Measurements from ENCODE around the gene DSCAM. TPM values are rescaled to one million over a fixed set of nuclear protein-coding genes. Genes with fewer than 3 reads are reported as not detected.

Gene DSCAM
- total RNA-seq, 1 experiment from 2014 or later = not detected

DNA sequence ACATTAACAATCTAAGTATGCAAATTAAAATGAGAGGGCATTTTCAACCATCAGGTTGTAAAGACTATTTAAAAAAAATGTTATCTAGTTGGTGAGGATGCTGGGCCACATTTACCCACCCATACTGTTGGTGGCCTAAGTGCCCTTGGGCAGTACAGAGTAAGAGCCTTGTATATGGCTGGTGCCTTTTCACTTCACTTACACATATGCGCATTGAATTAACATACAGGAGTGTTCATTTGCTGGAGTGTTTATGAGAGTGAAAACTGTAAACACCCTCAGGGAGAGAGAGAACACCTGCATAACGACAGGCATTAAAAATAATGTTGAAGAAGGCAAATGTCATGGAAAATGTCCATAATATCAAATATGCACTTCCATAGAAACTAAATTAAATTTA lies 552.6 kb downstream of the DSCAM start:
- H3K4me2 ChIP-seq (ENCODE audit: low read length) = no peak overlapping the region
- H3K27me3 ChIP-seq (ENCODE audit: insufficient read depth, low read length) = no peaks in the 10 kb centered on the region
- DNase-seq (ENCODE audit: low read depth, low spot score) (no peak), ATAC-seq (no peak)
- H3K9ac ChIP-seq (ENCODE audit: low read length) = no peak overlapping the region
- H3K4me1 ChIP-seq (ENCODE audit: control insufficient read depth in 1 of 2, insufficient read depth in 2 of 2, low read length in 2 of 2) = no peaks in the 10 kb centered on the region
- no peaks in the 10 kb centered on the region for H4K20me1 ChIP-seq (ENCODE audit: insufficient read depth)
- ChIA-PET RAD21 (ENCODE audit: low non-redundant PET in 1 of 2, low total read pairs in 2 of 2, uncharacterized antibody in 2 of 2, unreplicated experiment in 2 of 2) (no interaction called here), CTCF (no interaction called here), POLR2A (no interaction called here)
- TF ChIP-seq, protein P1, sequence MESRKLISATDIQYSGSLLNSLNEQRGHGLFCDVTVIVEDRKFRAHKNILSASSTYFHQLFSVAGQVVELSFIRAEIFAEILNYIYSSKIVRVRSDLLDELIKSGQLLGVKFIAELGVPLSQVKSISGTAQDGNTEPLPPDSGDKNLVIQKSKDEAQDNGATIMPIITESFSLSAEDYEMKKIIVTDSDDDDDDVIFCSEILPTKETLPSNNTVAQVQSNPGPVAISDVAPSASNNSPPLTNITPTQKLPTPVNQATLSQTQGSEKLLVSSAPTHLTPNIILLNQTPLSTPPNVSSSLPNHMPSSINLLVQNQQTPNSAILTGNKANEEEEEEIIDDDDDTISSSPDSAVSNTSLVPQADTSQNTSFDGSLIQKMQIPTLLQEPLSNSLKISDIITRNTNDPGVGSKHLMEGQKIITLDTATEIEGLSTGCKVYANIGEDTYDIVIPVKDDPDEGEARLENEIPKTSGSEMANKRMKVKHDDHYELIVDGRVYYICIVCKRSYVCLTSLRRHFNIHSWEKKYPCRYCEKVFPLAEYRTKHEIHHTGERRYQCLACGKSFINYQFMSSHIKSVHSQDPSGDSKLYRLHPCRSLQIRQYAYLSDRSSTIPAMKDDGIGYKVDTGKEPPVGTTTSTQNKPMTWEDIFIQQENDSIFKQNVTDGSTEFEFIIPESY (IDR thresholded peaks at IDR 0.05; ENCODE audit: extremely low read depth, insufficient replicate concordance, low read length) = no peak
- TF ChIP-seq, protein P2, sequence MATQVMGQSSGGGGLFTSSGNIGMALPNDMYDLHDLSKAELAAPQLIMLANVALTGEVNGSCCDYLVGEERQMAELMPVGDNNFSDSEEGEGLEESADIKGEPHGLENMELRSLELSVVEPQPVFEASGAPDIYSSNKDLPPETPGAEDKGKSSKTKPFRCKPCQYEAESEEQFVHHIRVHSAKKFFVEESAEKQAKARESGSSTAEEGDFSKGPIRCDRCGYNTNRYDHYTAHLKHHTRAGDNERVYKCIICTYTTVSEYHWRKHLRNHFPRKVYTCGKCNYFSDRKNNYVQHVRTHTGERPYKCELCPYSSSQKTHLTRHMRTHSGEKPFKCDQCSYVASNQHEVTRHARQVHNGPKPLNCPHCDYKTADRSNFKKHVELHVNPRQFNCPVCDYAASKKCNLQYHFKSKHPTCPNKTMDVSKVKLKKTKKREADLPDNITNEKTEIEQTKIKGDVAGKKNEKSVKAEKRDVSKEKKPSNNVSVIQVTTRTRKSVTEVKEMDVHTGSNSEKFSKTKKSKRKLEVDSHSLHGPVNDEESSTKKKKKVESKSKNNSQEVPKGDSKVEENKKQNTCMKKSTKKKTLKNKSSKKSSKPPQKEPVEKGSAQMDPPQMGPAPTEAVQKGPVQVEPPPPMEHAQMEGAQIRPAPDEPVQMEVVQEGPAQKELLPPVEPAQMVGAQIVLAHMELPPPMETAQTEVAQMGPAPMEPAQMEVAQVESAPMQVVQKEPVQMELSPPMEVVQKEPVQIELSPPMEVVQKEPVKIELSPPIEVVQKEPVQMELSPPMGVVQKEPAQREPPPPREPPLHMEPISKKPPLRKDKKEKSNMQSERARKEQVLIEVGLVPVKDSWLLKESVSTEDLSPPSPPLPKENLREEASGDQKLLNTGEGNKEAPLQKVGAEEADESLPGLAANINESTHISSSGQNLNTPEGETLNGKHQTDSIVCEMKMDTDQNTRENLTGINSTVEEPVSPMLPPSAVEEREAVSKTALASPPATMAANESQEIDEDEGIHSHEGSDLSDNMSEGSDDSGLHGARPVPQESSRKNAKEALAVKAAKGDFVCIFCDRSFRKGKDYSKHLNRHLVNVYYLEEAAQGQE (IDR thresholded peaks at IDR 0.05; ENCODE audit: low read depth) = no peak
- TF ChIP-seq EZH2 (IDR thresholded peaks at IDR 0.05) (no peak), SP1 (IDR thresholded peaks at IDR 0.05; ENCODE audit: low read depth) (no peak)
- TF ChIP-seq, protein P3, sequence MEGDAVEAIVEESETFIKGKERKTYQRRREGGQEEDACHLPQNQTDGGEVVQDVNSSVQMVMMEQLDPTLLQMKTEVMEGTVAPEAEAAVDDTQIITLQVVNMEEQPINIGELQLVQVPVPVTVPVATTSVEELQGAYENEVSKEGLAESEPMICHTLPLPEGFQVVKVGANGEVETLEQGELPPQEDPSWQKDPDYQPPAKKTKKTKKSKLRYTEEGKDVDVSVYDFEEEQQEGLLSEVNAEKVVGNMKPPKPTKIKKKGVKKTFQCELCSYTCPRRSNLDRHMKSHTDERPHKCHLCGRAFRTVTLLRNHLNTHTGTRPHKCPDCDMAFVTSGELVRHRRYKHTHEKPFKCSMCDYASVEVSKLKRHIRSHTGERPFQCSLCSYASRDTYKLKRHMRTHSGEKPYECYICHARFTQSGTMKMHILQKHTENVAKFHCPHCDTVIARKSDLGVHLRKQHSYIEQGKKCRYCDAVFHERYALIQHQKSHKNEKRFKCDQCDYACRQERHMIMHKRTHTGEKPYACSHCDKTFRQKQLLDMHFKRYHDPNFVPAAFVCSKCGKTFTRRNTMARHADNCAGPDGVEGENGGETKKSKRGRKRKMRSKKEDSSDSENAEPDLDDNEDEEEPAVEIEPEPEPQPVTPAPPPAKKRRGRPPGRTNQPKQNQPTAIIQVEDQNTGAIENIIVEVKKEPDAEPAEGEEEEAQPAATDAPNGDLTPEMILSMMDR (IDR thresholded peaks at IDR 0.05 in 2 of 3, conservative IDR thresholded peaks at IDR 0.05 in 1 of 3; ENCODE audit: borderline replicate concordance in 1 of 3, insufficient read depth in 1 of 3, low read depth in 2 of 3, low read length in 2 of 3) = no peak
- no peak overlapping the region for H3K4me3 ChIP-seq (replicated peaks in 1 of 2; ENCODE audit: low read depth in 1 of 2, low read length in 2 of 2)
- intact Hi-C loops (cut with micrococcal nuclease) = no loop called here
- no TSS peak for BruUV-seq (replicated peaks)
- no peak overlapping the region for H3K27ac ChIP-seq (ENCODE audit: low read depth, low read length)
- no peaks in the 10 kb centered on the region for H3K36me3 ChIP-seq (ENCODE audit: control insufficient read depth in 1 of 2, insufficient read depth in 2 of 2, low read length in 2 of 2)
- H2AFZ ChIP-seq (ENCODE audit: low read depth, low read length, poor library complexity, severe bottlenecking) = no peak overlapping the region
- no peaks in the 10 kb centered on the region for H3K9me2 ChIP-seq (ENCODE audit: insufficient read depth)
- H3K9me3 ChIP-seq (ENCODE audit: control insufficient read depth in 1 of 2, insufficient read depth in 1 of 2, low read depth in 1 of 2, low read length in 2 of 2) = peaks cover 21 to 25% of the 10 kb centered on the region in 2 experiments; a peak in 2 of 4 replicates
- H3K79me2 ChIP-seq (ENCODE audit: insufficient read depth, low read length) = no peaks in the 10 kb centered on the region

All from HCT116 (cell line).